ENCODE data around the gene DAZAP1.
"Not testable (repeated sequence)": the region's sequence is repeated elsewhere in the genome, so short reads cannot be mapped to it uniquely, and the experiment has no call there.

Gene DAZAP1

GRCh38 chr19:1474011-1474764, 66.8 kb downstream of the DAZAP1 start:
- peak; percentile 77 for DNase-seq (ENCODE audit: low spot score)

- DNase-seq (ENCODE audit: low spot score) = no peak
Observed at GRCh38 chr19:1474765-1475351, 67.5 kb downstream of the DAZAP1 start.

GRCh38 chr19:1475751-1476437, 68.5 kb downstream of the DAZAP1 start:
- DNase-seq (ENCODE audit: low spot score) = no peak

- not testable (repeated sequence) for DNase-seq (ENCODE audit: low spot score)
Observed at GRCh38 chr19:1477056-1477455, 69.7 kb downstream of the DAZAP1 start.

- DNase-seq (ENCODE audit: low spot score) = peak; percentile 96
Observed at GRCh38 chr19:1478934-1479707, 71.7 kb downstream of the DAZAP1 start, which contains the start of gene C19orf25. Gene C19orf25, minus strand, starts transcription at chr19:1479215. Its CDS starts 312 bp downstream, at chr19:1478903.

- DNase-seq (ENCODE audit: low spot score) = no peak
Observed at GRCh38 chr19:1481224-1481892, 74.0 kb downstream of the DAZAP1 start.

GRCh38 chr19:1481893-1482360, 74.5 kb downstream of the DAZAP1 start:
- no peak for DNase-seq (ENCODE audit: low spot score)

GRCh38 chr19:1482361-1483130, 75.2 kb downstream of the DAZAP1 start:
- DNase-seq (ENCODE audit: low spot score) = no peak

- no peak for DNase-seq (ENCODE audit: low spot score)
Observed at GRCh38 chr19:1483131-1483978, 76.0 kb downstream of the DAZAP1 start.

- no peak for DNase-seq (ENCODE audit: low spot score)
Observed at GRCh38 chr19:1483979-1484428, 76.6 kb downstream of the DAZAP1 start.
